Choroid plexus epithelial cell (primary cell): Measurements from ENCODE around the gene APBB2.

Experiments
- DNase-seq: peaks from one replicate; pipeline ENCODE4 v3.0.0-alpha.2; 2010; ENCODE audit warnings: low read depth
- H3K4me3 ChIP-seq: 2 replicates; pipeline ENCODE4 v1.5.1; 2011; ENCODE audit warnings: low read depth, mild to moderate bottlenecking, control low read depth, low read length, moderate library complexity
- CTCF ChIP-seq: conservative IDR thresholded peaks from 2 replicates; pipeline ENCODE4 v1.5.1; 2011; ENCODE audit warnings: low read depth, mild to moderate bottlenecking, control low read depth, inconsistent platforms, low read length, moderate library complexity

APBB2 gene

DNA sequence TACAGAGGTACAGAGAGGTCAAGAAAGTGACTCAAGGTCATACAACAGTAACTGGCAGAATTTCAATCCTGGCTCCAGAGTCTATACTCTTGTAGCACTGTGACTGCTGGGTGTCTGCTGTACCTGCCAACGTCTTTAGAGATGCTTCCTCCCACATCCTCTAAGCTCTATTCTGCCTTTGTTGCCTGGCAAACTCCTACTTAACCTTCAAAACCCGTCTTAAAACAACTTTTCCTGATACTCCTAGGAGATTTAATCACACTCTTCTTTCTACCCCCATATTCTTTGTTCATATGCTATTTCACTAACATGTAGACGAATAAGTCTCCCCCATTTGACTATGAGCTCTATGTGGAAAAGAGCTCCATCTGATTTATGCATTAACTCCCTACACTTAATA is 16.8 kb downstream of the APBB2 start:
- TF ChIP-seq CTCF: no peak
- no peak overlapping the region for H3K4me3 ChIP-seq
- DNase-seq: no peak

GRCh38 chr4:41196633-41197332 is 17.6 kb downstream of the APBB2 start:
- no peak for DNase-seq
- H3K4me3 ChIP-seq: no peak overlapping the region
- no peak for TF ChIP-seq CTCF

DNA sequence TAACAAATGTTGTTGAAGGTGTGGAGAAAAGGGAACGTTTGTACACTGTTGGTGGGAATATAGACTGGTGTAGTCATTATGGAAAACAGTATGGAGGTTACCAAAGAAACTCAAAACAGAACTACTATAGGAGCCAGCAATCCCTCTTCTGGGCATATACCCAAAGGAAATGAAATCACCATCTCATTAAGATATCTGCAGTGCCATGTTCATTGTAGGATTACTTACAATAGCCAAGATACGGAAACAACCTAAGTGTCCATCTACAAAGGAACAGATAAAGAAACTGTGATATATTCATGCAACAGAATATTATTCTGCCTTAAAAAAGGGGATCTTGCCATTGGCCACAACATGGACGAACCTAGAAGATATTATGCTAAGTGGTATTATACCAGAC is 22.2 kb downstream of the APBB2 start:
- no peak for TF ChIP-seq CTCF
- no peak overlapping the region for H3K4me3 ChIP-seq
- DNase-seq: no peak

- no peak overlapping the region for H3K4me3 ChIP-seq
- no peak for TF ChIP-seq CTCF
- no peak for DNase-seq
Observed at GRCh38 chr4:41189666-41190065, 24.7 kb downstream of the APBB2 start.

DNA sequence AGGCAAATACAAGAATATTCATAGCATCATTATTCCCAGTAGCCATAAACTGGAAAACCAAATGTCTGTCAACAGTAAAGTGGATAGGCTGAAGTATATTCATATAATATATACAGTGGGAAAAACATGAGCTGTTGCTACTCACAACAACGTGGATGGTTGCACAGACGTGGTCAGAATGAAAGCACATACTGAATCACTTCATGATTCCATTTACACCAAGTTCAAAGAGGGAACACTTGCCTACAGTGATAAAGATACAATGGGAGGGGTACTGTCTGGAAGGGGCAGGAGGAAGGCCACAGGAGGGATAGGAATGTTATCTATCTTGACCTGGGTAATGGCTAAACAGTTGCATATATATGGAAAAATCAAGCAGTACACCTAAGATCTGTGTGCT is 25.3 kb downstream of the APBB2 start:
- H3K4me3 ChIP-seq: no peak overlapping the region
- no peak for DNase-seq
- no peak for TF ChIP-seq CTCF

DNA sequence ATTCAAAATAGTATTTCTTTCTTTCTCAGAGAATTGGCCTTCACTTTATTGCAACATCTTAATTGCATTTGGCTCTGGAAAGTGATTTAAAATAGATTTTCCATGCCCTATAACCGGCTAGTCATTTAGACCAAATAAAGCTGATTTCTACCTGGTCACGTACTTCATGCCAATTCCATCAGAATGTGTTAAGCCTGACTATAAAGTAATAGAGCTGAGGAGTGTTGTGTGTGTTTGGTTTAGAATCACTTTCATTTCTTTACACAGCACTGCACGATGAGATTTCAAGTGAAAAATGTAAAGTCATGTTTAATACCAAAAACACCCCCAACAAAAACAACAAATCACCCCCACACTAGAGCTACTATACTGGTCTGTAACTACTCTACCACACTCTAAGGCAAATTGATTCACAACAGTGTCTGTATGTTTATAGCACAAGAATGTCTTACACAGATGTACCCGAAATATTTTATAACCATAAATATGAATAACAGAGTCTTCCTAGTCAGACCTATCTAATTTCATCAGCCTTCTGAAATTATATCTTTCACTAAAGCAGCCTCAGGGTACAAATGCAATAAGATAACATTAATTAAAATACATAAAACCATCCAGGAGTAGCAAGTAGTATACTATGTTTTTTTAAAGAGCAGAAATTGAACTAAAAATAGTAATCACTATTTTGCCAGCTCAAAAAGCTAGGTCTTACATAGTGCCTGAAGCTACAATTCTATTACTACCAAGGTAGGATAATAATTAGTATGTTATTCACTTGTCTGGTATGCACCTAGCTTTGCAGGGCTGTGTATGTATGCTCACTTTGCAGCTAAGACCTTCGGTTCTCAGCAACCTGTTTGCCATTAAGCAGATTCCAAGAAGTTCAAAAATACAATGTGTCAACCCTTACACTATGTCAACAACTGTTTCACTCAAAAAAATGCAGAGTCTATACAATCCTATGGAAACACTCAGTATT is 28.4 kb downstream of the APBB2 start:
- H3K4me3 ChIP-seq: no peak overlapping the region
- TF ChIP-seq CTCF: no peak
- peak; percentile 39 for DNase-seq
